ENCODE results near the gene LMNTD1. TPM values are rescaled to one million over a fixed set of nuclear protein-coding genes. Genes with fewer than 3 reads are reported as not detected.

Gene LMNTD1
- total RNA-seq, 1 experiment from 2014 or later, result not detected

DNA sequence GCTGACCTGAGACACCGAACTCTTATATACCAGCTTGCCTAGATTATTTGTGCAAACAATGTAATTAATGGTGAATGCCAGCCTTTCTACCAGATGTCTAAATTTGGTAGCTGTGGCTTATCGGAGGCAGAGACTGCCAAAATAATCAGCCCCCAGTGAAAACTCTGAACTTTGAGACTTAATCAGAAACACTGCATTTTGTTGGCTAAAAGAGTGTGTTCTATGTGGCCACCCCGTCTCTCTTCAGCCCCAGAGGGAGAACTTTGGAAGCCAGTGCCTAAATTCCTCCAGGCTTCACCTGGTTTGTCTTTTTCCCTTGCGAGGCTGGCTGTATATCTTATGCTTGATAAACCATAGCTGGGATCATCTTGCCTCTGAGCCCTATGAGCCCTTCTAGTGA lies 90.1 kb downstream of the LMNTD1 start:
- Histone ChIP-seq H4K20me1 (ENCODE audit: insufficient read depth) (no peaks in the 10 kb centered on the region), H3K79me2 (ENCODE audit: low read depth) (no peaks in the 10 kb centered on the region), H3F3A (ENCODE audit: insufficient read depth, low read depth) (peaks cover 9% of the 10 kb centered on the region), H3K36me3 (ENCODE audit: low read depth) (no peaks in the 10 kb centered on the region), H3K4me3 (no peak overlapping the region), H3K27ac (no peak overlapping the region), H3K4me1 (replicated peaks; ENCODE audit: insufficient read depth) (peaks cover 14% of the 10 kb centered on the region), H3K4me2 (no peak overlapping the region), H3K27me3 (ENCODE audit: insufficient read depth, low read depth) (no peaks in the 10 kb centered on the region), H3K9me3 (ENCODE audit: insufficient read depth, low read depth) (no peaks in the 10 kb centered on the region), H2AFZ (no peak overlapping the region), H3K9me2 (ENCODE audit: insufficient read depth) (no peaks in the 10 kb centered on the region)
- ChIA-PET CTCF (no interaction called here), POLR2A (ENCODE audit: unreplicated experiment) (no interaction called here)
- TF ChIP-seq, protein P1, sequence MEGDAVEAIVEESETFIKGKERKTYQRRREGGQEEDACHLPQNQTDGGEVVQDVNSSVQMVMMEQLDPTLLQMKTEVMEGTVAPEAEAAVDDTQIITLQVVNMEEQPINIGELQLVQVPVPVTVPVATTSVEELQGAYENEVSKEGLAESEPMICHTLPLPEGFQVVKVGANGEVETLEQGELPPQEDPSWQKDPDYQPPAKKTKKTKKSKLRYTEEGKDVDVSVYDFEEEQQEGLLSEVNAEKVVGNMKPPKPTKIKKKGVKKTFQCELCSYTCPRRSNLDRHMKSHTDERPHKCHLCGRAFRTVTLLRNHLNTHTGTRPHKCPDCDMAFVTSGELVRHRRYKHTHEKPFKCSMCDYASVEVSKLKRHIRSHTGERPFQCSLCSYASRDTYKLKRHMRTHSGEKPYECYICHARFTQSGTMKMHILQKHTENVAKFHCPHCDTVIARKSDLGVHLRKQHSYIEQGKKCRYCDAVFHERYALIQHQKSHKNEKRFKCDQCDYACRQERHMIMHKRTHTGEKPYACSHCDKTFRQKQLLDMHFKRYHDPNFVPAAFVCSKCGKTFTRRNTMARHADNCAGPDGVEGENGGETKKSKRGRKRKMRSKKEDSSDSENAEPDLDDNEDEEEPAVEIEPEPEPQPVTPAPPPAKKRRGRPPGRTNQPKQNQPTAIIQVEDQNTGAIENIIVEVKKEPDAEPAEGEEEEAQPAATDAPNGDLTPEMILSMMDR (conservative IDR thresholded peaks at IDR 0.05), result no peak
- no peak for TF ChIP-seq EZH2 (IDR thresholded peaks at IDR 0.05; ENCODE audit: low read depth)
- BruUV-seq (replicated peaks), result no TSS peak
- no peak for DNase-seq
- intact Hi-C loops (cut with micrococcal nuclease; ENCODE audit: unreplicated experiment), result no loop called here

DNA sequence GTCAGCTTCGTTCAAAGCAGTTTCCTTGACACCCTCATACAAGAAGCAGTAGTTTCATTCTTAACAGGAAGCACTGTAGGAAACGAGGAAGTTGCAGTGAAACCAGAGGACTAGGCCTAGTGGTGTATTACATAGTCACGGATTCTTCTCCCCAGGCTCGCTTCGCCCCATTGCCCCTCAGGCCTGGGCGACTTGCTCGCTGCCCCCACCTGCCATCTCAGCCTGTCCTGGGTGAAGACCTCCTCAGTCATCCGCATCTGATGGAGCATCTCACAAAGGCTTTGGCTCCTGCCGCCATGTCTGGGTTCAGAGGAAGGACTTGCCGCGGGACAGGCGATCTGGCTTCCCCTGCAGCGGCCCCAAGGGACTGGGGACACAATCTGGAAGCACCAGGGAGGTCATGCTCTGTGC lies 93.5 kb downstream of the LMNTD1 start:
- Histone ChIP-seq H3K27me3 (ENCODE audit: insufficient read depth, low read depth) (no peaks in the 10 kb centered on the region), H2AFZ (no peak overlapping the region), H3K9me3 (ENCODE audit: insufficient read depth, low read depth) (0 out of 2 replicates have a peak, but pooled peaks cover 5% of the 10 kb centered on the region), H3K27ac (no peak overlapping the region), H3K36me3 (ENCODE audit: low read depth) (no peaks in the 10 kb centered on the region), H3K4me1 (replicated peaks; ENCODE audit: insufficient read depth) (peaks cover 22% of the 10 kb centered on the region), H3K79me2 (ENCODE audit: low read depth) (no peaks in the 10 kb centered on the region), H3F3A (ENCODE audit: insufficient read depth, low read depth) (peaks cover 20% of the 10 kb centered on the region), H3K9me2 (ENCODE audit: insufficient read depth) (no peaks in the 10 kb centered on the region), H3K4me2 (no peak overlapping the region), H4K20me1 (ENCODE audit: insufficient read depth) (no peaks in the 10 kb centered on the region), H3K4me3 (no peak overlapping the region)
- intact Hi-C loops (cut with micrococcal nuclease; ENCODE audit: unreplicated experiment), result no loop called here
- ChIA-PET POLR2A (ENCODE audit: unreplicated experiment) (no interaction called here), CTCF (no interaction called here)
- no TSS peak for BruUV-seq (replicated peaks)
- no peak for DNase-seq
- no peak for TF ChIP-seq EZH2 (IDR thresholded peaks at IDR 0.05; ENCODE audit: low read depth)
- TF ChIP-seq, protein P1 (conservative IDR thresholded peaks at IDR 0.05), result no peak

DNA sequence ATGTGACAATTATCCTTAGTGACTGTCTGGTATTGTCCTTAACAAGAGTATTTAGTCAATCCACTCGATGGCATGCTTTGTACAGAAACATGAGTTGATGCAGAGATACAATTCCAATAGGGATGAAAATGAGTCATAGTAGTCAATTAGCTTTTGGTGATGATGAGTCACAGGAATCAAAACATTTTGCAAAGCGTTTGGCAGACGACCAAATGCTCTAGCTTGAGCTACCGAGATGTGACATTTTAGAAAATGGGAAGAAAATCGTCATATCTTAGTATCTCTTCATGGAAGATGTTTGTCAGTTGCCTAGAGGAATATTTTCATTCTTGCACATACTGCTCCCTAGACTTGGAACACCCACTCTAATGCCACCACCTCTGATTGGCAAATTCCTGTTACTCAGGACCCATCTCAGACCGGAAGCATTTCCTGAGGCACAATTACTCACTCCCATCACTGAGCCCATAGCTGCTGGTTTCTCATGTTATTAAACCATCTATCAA lies 95.0 kb downstream of the LMNTD1 start:
- Histone ChIP-seq H3K79me2 (ENCODE audit: low read depth) (no peaks in the 10 kb centered on the region), H3K9me3 (ENCODE audit: insufficient read depth, low read depth) (0 out of 2 replicates have a peak, but pooled peaks cover 5% of the 10 kb centered on the region), H3K27me3 (ENCODE audit: insufficient read depth, low read depth) (no peaks in the 10 kb centered on the region), H3K4me2 (peak overlapping the region; percentile 60), H3K4me3 (peak overlapping the region; percentile 24; the same call in 1 of the 2 replicates), H4K20me1 (ENCODE audit: insufficient read depth) (no peaks in the 10 kb centered on the region), H3F3A (ENCODE audit: insufficient read depth, low read depth) (peaks cover 20% of the 10 kb centered on the region), H3K27ac (peak overlapping the region; percentile 67), H3K4me1 (replicated peaks; ENCODE audit: insufficient read depth) (peaks cover 22% of the 10 kb centered on the region), H3K9me2 (ENCODE audit: insufficient read depth) (no peaks in the 10 kb centered on the region), H3K36me3 (ENCODE audit: low read depth) (no peaks in the 10 kb centered on the region), H2AFZ (no peak overlapping the region)
- ChIA-PET CTCF (interaction anchor here (0.6 to 0.8 kb wide), 2 partner anchors 18 to 1427 kb away, joined by 3 read pairs; no protein-coding TSS in a partner anchor), POLR2A (ENCODE audit: unreplicated experiment) (interaction anchor here (0.5 kb wide), 1 partner anchor 156 kb away, joined by 8 read pairs; no protein-coding TSS in a partner anchor)
- no peak for TF ChIP-seq EZH2 (IDR thresholded peaks at IDR 0.05; ENCODE audit: low read depth)
- TF ChIP-seq, protein P1 (conservative IDR thresholded peaks at IDR 0.05), result no peak
- peak; percentile 63 to 89 for DNase-seq
- intact Hi-C loops (cut with micrococcal nuclease; ENCODE audit: unreplicated experiment), result loop anchor here (1.0 kb wide), 1 partner anchor 633 kb away; no protein-coding TSS in a partner anchor
- no TSS peak for BruUV-seq (replicated peaks)

Measured in PC-9 (cell line).